Measurements from ENCODE around the gene NTNG1.

Gene NTNG1

DNA sequence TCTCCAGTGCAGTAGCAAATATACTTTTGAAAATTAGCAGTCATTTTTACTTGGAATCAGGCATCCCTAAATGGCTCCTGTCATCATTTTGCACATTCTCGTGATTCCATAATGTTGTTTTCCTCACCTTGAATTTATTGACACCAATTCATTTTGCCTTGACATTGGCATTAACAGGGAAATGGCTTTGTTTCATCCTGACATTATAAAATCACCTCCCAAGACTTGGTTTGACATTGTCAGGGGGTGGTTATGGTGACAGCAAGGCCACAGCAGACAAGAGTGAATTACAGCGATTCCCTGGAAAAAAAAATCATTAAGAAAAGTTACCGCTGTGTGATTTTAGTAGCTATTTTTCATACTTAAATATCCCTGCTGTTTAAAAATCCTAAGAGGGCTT, 327.0 kb downstream of the NTNG1 start:
- no peak for DNase-seq

DNA sequence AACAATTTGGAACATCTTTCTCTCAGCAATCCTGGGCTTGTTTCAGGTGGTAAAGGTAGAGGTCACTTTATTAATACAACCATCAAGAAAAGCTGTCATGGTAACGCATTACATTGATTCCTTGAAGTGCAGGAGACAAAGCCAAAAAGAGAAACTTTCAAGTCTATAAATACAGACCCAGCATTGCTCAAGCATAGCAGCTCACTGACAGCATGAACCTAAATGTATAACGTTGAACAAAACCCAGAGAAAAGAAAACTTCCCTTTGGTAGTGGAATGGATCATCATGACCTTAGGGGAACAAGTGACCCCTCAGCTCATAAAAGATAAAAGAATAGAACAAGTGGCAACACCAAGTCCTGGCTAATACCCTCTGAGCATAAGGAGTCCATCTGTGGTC, 332.2 kb downstream of the NTNG1 start:
- DNase-seq: no peak

DNA sequence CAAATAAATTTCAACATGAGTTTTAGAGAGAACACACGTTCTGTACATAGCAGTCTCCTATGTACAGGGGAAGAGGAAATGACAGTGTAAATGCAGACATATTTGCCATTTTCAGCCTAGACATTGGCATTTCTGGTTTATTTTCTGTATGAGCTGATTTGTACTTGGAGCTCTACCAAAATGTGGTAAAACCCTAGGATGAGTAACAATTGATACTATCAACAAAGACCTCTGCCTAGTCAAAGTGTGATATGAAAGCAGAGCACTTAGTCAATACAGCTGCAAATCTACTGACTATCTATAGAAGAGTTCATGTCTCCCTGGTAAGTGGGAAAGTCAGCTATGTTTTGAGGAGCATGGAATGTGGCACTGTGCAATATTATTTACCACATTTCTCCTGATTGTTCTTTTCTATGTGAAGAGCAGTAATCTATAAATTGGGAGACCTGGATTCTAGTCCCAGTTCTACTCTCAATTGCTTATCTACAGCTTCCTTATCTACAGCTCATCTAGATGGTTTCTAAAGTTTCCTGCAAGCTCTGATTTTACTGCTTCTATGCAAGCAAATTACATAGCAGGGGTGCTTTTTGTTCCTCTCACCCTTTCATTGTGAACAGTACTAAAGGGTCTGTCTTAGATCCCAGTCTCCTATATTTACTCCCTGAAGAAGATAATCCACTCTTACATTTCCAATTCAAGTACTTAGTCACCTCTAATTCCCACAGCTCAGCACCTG, 334.2 kb downstream of the NTNG1 start:
- DNase-seq: no peak

DNA sequence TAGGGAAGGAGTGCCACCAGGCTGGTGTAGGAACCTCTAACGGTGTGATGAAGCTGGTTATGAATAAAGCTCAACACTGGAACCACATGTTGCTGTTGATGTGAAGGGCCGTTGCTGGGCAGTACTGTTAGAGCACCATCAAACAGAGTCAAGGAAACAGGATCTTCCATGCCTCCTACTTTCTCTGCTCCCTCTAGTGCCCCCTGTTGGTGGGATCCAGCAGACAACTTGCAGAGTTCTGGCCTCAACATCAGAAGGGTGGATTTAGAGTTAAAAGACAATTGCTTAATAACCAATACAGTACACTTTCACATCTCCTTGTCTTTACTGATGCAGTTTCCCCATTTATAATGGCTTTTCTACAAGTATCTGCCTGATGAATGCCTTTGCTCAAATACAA, 336.4 kb downstream of the NTNG1 start:
- no peak for DNase-seq

DNA sequence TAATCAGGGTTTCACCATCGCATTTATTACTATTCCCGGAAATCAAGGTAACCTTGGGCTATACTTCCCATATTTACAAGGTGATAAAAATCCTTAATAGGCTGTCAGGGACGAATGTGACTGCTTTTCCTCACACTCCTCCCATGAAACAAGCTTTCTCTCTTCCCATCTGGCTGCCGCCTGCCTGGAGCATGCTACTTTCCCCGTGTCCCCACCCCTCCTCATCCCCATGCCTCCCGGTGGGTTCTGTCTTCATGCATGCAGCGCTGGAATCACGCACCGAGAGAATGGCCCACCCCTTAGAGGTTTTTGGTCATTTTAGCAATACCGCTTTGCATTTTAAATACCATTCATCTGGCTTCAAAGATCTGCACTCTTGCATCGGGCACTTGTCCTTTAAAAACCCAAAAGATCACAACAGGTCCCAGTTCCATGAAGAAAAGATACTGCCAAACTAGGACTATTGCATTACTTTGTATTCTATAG, 339.1 kb downstream of the NTNG1 start:
- no peak for DNase-seq

DNA sequence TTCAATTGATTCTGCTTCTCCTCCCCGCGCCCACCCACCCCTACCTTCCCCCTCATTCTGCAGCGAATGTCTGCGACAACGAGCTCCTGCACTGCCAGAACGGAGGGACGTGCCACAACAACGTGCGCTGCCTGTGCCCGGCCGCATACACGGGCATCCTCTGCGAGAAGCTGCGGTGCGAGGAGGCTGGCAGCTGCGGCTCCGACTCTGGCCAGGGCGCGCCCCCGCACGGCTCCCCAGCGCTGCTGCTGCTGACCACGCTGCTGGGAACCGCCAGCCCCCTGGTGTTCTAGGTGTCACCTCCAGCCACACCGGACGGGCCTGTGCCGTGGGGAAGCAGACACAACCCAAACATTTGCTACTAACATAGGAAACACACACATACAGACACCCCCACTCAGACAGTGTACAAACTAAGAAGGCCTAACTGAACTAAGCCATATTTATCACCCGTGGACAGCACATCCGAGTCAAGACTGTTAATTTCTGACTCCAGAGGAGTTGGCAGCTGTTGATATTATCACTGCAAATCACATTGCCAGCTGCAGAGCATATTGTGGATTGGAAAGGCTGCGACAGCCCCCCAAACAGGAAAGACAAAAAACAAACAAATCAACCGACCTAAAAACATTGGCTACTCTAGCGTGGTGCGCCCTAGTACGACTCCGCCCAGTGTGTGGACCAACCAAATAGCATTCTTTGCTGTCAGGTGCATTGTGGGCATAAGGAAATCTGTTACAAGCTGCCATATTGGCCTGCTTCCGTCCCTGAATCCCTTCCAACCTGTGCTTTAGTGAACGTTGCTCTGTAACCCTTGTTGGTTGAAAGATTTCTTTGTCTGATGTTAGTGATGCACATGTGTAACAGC, 339.9 kb downstream of the NTNG1 start:
- DNase-seq: no peak

DNA sequence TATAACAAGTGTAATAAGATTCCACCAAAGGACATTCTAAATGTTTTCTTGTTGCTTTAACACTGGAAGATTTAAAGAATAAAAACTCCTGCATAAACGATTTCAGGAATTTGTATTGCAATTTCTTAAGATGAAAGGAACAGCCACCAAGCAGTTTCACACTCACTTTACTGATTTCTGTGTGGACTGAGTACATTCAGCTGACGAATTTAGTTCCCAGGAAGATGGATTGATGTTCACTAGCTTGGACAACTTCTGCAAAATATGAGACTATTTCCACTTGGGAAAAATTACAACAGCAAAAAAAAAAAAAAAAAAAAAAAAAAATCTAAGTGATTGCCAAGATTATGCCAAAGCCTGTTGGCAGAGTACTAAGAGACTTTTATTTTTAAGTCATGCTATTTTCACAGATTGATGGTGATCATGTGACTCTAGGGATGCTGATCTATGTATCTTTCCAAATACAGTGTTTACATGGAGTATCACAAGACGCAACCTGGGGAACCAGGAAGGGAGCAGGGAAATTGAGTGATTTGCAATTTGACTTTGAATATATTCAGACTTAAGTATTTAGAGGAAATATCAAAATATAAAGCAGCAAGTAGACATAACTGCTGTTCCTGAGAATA, 341.0 kb downstream of the NTNG1 start:
- DNase-seq: no peak

DNA sequence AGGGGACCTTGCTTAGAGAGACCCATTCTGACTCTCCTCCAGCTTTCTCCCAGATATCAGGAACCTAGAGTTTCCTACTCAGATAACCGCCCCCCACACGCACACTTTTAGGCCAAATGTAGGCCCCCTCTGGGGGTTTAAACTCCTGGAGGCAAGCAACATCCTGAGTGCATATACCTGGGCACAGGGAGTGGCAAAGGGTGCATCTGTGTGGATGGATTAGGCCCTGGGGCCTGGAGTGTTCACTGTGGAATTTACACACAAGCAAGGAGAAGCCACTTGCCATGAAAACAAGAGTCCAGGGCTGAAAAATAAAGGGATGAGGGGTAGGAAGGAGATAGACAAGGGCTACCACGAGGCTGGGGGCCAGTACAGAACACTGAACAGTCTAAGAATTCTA, 343.1 kb downstream of the NTNG1 start:
- no peak for DNase-seq

DNA sequence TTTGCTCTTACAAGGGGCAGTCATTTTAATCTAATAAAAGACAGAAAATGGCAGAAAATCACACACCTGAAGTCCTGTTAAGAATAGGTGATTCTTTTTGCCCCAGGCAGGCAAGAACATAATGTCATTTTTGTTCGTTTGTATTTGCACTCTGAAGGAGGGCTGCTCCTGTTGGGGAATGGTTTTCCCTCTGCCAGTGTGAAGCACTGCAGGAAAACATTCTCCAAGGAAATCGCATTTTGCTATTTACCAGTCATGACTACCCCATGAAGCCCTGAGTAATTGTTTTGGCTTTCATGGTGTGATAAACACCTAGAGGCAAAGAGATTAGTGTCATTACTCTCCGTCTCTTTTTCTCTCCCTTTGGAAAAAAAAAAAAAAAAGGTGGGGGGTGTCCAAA, 345.5 kb downstream of the NTNG1 start:
- no peak for DNase-seq

DNA sequence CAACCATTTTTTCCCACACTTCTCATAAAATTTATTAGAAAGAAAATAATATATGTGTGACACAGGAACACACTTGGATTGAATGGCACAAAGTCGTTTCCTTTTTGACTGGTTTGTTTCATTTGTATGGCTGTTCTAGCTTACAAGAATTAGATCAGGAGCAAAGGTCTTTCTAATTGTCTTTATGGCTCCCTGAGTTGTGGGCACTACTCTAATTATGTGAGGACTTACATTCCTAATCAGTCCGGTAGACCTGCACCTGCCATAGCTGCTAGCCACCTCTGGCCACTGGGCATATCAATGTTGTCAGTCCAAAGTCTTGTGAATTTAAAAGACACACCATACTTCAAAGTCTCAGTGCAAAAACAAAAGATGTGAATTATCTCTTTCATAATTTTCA, 346.7 kb downstream of the NTNG1 start:
- no peak for DNase-seq

DNA sequence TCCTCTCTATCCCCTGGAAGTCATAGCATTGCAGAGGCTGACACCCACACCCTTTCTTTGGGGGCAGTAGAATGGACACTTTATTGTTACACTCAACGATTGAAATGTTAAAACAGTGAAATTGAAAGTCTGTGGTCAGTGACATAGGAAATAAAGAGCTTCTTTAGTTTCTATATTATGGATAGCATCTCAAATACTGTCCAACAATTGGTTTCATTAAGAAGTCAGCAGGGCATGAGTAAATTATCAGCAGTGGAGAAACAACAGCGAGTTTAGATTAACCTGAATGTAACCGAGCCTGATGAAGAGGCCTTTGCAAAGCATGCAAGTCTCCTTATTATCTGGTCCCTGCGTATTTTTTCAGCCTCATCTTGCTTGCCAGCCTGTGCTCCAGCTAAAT, 350.7 kb downstream of the NTNG1 start:
- no peak for DNase-seq

DNA sequence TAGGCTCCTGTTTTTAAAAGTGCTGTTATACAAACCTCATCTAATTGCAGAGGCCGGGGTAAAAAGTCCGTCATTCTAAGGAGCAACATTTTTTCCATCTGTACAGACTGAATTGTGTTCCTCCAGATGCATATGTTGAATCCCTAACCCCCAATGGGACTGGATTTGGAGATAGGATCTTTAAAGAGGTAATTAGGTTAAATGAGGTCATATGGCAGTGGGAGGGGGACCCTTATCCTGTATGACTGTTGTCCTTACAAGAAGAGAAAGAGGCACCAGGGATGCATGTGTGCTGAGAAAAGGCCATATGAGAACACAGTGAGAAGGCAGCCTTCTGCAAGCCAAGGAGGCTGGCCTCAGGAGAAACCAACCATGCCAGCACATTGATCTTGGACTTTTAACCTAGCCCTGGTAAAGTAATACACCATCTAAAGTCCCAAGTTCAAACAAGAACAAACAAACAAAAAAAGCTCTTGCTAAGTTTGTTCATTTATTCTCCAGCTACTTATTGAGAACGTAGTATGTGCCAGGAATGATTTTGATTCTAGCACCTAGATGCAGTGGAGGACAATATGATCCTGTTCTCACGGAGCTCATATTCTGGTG, 352.4 kb downstream of the NTNG1 start:
- DNase-seq: no peak

DNA sequence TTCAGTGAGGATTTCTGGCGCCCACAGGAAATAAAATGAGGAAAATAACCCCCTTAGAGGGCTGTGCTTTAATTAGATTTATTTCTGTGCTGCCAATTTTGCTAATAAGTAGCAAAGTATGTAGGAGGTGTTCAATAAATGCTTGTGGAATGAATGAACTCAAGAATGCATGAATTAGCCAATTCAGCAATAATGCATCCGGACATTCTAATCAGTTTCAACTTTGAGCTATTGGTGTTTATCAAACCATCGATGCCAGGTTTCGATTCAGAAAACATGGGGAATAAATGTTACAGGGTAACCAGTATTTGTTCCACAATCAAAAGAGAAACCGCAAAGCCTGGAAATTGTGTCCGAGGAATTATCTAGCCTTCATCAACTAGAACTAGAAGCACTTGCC, 353.2 kb downstream of the NTNG1 start:
- no peak for DNase-seq

DNA sequence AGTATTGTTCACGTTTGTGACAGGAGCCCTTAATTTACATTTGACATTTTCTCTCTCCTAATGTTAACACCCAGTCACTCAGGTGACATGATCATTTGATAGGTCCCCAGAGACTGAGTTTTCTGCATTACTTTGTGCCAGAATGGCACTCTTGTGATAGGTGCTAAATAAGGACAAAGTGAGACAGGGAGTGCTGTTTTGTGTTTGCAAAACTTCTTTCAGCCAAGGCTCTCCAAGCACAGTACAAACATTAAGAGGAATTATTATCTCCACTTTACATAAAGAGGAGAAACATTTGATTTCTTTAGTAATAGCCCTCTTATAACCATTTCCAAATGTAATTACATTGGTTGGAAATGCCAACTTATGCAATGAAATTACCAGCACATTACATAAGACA, 355.2 kb downstream of the NTNG1 start:
- DNase-seq: no peak

DNA sequence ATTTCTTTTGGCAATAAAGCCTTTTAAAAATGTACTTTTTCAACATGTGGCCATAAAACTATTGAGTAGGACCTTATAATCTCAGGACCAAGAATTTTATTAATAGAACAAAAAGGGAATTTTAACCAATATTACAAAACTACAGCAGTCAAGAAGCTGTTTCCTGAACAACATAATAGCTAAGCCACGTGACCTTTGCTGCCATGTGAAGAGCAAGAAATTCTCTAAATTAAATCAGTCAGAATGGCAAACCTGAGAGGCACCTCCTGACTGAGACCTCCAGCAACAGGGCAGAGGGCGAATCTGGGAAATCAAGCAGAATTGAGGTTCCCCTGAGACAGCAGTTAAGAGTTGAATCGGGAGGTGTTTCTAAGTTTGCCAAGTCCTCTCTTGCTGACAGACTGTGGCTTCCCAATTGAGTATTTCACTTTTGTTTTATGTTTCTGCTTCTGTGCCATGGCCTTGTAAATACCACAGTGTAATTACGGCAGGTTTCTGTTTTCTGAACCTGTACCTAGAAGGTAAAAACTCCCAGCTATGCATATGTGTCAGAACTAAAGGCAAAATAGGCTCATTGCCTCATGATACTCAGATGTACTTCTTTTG, 358.4 kb downstream of the NTNG1 start:
- no peak for DNase-seq

DNA sequence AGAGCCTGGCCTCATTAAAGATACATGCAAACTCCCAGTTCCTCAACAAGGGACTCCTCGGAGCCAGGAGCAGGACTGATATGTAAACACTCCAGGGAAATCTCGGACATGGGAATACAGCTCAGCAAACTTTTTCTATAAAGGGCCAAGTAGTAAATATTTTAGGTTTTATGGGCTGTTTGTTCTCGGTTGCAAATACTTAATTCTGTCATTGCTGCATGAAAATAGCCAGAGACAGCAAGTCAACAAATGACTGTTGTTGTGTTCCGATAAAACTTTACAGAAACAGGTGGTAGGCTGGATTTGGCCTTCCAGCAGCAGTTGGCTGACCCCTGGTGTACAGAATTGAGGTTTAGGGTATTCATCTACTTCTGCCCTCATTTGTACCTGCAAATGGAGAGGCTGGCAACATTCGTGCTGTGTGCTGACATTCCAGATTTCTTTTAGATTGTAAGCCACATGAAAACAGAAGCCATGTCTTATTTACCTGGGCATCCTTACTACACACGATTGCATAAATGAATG, 360.3 kb downstream of the NTNG1 start:
- DNase-seq: no peak

DNA sequence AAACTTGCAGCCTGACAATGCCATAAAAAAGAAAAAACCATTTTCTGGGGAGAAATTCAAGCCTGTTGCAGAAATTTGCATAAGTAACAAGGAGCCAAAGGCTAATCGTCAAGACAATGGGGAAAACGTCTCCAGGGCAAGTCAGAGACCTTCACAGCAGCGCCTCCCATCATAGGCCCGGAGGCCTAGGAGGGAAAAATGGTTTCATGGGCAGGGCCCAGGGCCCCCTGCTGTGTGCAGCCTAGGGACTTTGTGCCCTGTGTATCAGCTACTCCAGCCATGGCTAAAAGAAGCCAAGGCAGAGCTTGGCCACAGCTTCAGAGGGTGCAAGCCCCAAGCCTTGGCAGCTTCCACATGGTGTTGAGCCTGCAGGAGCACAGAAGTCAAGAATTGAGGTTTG, 369.5 kb downstream of the NTNG1 start:
- no peak for DNase-seq

DNA sequence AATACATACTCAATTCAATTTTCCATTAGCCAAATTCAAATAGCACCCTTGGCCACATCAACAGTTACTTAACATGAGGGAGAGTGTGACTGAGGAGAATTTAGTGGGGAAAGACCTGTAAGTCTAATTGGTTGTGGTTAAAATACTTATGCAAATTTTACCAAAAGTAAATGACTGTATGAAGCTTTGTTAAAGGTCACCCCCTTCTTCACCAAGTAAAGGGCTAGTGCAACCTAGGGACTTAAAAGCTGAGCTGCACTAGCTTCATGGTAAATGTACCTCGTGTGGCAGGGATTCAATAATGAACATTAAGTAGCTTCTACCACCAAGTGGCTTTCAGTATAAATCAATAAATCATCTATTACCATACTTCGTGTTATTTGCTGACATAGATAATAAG, 372.0 kb downstream of the NTNG1 start:
- DNase-seq: no peak

DNA sequence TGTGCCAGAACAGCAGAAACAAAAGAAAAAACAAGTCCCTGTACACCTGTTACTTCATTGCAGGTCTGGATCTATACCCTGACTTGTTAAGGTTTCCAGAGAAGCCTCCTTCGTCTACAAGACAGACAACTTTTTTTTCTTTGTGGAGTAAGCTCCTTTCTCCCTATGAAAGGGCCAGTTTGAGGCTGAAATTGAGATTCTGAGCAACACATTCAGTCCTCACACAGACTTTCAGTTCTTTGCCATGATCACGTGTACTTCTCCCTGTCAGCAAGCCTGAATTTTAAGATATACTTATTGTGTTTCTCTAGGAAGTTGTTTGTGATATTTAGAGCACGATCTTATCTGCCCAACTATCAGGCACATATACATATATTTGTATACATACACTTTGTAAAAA, 374.0 kb downstream of the NTNG1 start:
- no peak for DNase-seq

DNA sequence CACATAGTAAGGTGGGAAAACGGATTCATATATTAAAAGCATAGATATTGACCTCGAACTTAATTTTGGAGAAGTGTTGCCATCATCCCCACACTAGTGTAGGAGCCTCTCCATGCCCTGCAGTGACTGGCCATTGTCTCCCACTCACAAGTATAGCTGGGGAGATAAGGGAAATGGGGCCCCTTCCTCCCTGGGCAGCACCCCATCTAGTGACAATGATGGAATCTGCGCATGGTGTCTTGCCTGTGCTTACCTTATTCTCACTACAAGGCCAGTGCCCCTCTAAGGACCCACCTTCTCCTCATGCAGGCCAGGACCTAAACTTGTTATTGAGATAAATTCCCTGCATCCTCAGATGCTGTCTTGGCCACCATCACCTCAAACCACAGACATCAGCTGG, 374.9 kb downstream of the NTNG1 start:
- DNase-seq: no peak

DNA sequence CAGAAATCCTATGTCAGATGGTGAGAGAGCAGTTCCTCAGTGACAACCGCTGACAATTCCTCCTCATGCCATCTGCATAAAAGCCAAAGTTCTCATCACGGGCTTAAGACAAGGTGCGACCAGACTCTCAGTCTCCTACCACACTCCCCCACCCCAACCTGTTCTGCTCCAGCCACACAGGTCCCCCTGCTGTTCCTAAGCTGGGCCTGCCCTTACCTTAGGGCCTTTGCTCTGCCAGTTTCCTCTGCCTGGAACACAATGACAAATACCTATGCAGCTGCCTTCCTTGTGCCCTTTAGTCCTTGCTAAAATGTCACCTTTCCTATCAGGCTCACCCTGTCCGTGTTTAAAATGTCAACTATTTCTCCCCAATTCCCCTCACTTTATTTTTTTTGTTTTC, 382.2 kb downstream of the NTNG1 start:
- DNase-seq: no peak

DNA sequence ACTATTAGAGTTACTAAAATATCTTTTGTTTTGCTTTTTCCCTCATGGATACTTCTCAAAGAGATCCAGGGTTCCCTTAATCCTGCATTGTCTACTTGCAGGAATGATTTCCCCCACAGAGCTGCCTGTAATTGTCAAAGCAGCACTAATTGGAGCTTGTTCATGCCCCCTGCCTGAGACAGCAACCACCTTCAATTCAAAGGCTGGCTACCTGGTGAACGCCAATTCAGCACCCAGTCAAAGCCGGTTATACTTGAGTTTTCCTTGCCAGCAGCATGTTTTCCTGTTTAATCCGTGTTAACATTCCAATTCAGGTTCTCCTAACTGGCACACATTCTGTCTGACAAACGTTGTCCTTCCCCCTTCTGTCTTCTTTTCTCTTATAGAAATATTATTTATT, 382.9 kb downstream of the NTNG1 start:
- no peak for DNase-seq

DNA sequence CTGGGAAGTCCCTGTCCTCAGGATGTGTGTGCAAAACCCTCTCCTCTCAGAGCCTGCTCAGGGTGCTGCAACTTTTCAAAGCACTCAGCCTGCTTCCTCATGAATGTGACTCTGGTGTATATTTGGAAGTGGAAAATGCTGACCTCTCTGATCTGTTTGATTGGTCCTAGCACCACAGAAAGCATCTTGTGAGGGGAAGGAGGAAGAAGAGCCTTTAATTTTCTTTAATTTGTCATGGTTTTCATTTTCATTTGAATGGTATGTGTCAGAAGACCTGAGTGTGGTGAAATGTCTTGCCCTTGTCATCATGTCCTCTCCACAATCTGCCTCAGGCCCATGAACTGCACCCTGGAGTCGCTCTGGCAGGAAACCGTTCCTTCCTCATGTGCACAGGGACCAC, 383.5 kb downstream of the NTNG1 start:
- DNase-seq: no peak

Measured in SHP77 treated with DMSO at 0.1 percent for 48 hours (cell line).